T-helper 1 cell (primary cell): ENCODE results near the gene POLE.
A peak's percentile ranks its signal among the peaks of the same experiment; 100 is the strongest.
"Not testable (repeated sequence)": the region's sequence is repeated elsewhere in the genome, so short reads cannot be mapped to it uniquely, and the experiment has no call there.

Experiments used
- DNase-seq, 5 donors: peaks; one replicate each; pipeline ENCODE4 v3.0.0-alpha.2; 2012 to 2020

POLE gene

DNA sequence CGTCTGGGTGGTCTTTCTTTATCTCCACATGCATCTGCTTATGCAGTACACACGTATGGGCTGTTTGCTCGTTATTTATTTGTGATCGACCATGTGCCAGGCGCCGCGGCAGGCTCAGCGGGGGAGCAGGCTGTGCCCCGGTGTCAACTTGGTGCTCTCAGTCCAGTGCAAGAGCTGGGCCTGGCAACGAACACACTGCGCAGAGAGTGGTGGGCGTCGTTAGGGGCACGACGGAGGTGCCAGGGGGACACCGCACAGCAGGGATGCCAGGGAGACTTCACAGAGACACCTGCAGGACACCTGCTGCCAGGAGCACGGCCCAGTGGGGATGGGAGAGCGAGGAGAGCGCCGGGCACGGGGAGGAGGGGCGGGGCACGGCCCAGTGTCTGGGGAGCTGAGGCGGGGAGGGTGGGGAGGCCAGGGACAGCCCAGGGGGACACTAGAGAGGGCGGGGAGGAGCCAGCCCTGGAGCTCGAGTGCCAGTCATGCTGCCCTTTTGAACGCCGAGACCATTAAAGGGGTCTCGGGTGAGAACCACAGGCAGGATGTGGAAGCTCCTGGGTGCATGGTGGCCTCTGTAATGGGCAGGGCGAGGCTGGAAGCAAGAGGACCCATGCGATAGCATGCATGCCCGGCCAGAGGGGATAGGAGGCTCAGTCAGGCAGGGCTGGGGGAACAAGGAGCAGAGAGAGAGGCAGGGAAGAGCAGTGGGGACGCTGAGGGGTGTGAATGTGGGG is 76.1 kb downstream of the POLE start:
- no peak for DNase-seq

DNA sequence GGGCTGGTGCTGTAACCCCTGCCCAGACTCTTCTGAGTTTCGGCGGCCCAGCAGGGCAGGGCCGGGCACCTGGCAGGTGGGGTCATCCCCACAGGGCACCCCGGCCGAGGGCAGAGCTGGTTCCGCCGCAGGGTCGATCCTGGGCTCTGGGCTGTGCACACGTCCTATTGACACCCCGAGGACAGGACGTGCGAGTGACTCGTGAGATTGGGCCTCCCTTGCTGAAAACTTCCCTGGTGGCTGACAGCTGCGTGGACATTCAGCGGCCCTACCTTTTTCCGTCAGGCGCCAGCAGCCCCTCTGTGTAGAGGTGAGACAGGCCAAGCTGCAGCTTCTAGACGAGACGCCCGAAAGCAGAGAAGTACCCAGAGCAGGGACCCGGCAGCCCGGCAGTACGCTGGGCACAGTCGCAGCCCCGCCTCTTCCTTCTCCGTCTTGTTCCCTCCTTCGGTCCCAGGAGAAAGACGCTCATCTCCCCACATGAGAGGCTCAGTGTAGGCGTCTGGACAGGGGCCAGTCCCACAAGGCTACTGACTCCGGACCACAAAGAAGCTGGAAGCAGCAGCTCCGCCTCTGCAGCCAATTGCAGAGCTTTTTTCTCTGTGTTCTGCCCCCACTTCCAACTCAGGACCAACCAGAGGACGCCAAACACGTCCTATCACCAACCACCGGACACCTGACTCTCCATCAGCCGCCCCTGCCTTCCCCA is 76.9 kb downstream of the POLE start, which contains the start of gene LRCOL1:
LRCOL1 (minus strand) TSS at position 532 of the 709 bp plus-strand sequence. CDS start 4,331 bp downstream, outside the sequence.
- DNase-seq: no peak

DNA sequence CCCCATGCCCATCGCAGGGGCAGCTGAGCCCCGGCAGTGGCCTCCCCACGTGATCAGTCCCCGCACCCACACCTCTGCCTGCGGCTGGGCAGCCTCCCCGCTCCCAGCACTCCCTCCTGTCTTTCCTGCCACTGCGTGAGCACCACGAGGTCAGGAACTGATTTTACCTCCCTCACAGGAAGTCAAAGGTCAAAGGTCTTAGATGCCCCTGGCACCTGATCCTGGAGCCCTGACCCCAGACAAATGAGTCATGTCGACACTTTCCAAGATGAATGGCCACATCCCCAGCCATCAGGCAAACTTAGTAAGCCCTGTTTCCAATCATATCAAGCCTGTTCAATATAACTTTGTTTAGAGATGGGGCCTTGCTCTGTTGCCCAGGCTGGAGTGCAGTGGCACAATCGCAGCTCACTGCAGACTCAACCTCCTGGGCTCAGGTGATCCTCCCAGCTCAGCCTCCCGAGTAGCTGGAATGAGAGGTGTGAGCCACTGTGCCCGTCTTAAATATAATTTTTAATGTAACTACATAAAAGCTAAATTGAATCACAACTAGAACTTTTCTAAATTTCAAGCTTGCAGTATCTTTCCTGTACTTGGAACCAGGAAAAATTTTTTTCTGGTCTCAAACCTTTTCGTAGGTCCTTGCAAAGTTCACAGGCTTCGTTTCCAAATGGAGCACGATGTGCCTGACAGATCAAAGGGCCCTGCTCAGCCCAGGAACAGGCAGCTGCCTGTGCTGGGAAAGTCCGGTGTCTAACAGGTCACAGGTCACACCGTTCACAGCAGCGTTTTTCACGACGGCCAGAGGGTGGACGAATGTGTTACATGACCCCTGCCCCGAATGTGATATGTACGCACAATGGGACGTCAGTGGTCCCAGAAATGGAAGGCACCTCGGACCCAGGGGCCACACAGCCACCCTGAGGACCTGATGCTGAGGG is 78.6 kb downstream of the POLE start:
- DNase-seq: no peak

- DNase-seq: no peak
Measured at GRCh38 chr12:132606927-132607326, 80.2 kb downstream of the POLE start.

DNA sequence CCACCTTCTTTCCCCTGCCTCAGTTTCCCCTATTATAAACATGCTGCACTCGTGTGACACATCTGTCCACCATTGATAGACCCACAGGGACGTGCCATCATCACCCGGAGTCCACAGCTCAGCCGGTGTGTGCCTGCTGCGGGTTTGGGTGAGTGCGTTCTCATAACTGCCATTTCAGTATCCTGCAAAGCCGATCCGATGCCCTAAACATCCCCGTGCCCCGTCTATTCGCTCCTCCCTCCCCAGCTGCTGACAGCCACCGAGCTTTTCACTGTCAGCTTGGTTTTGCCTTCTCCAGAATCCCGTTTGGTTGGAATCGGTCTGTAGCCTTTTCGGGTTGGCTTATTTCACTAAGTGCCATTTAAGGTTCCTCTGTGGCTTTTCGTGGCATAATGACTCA is 80.7 kb downstream of the POLE start:
- no peak for DNase-seq

DNA sequence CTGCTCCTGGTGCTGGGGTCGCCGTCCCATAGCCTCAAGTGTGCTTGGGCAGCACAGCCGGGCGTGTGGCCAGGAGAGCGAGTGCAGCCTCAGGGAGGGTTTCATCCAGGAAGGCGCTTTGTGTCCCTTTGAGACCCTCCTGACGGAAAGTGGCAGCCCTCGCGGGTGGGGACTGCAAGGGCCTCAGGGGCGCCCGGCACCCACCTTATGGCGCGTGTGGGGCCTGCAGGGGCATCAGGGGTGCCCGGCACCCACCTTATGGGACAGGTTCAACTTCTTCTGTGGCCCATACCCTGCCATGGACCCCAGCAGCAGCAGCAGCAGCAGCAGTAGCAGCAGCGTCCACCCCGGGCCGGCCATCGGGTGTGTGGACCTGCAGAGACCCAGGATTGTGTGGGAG is 81.2 kb downstream of the POLE start:
- DNase-seq: no peak

- DNase-seq: no peak
Measured at GRCh38 chr12:132604668-132605441, 82.3 kb downstream of the POLE start.

GRCh38 chr12:132604151-132604618 is 83.0 kb downstream of the POLE start:
- no peak for DNase-seq

GRCh38 chr12:132603240-132604150 is 83.6 kb downstream of the POLE start:
- no peak for DNase-seq

GRCh38 chr12:132602572-132603239 is 84.4 kb downstream of the POLE start:
- DNase-seq: no peak

- DNase-seq: no peak
Measured at GRCh38 chr12:132601171-132601883, 85.8 kb downstream of the POLE start.

- peak in 1 of 5 donors; percentile 36 for DNase-seq
Measured at GRCh38 chr12:132600048-132601032, 86.8 kb downstream of the POLE start.

- not testable (repeated sequence) for DNase-seq
Measured at GRCh38 chr12:132599502-132599901, 87.6 kb downstream of the POLE start.

DNA sequence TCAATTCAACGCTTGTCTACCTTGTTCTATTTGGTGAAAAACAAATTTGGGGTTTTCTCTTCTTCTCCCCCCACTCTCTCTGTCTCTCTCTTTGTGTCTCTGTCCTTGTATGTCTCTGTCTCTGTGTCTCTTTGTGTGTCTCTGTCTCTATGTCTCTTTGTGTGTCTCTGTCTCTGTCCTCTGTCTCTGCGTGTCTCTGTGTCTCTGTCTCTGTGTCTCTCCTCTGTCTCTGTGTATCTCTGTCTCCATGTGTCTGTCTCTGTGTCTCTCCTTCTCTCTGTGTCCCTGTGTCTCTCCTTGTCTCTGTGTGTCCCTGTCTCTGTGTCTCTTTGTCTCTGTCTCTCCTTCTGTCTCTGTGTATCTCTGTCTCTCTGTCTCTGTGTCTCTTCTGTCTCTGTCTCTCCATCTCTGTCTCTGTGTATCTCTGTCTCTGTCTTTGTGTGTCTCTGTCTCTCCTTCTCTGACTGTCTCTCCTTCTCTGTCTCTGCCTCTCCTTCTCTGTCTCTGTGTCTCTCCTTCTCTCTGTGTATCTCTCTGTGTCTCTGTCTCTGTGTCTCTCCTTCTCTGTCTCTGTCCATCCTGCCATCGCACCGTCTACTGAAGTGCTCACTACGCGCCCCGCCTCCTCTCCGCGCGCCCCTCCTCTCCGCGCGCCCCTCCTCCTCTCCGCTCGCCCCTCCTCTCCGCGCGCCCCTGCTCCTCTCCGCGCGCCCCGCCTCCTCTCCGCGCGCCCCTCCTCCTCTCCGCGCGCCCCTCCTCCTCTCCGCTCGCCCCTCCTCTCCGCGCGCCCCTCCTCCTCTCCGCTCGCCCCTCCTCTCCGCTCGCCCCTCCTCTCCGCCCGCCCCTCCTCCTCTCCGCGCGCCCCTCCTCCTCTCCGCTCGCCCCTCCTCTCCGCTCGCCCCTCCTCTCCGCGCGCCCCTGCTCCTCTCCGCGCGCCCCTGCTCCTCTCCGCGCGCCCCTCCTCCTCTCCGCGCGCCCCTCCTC is 89.5 kb downstream of the POLE start:
- no peak for DNase-seq

- no peak for DNase-seq
Measured at GRCh38 chr12:132596016-132596415, 91.1 kb downstream of the POLE start.

- no peak for DNase-seq
Measured at GRCh38 chr12:132595183-132595582, 92.0 kb downstream of the POLE start.

DNA sequence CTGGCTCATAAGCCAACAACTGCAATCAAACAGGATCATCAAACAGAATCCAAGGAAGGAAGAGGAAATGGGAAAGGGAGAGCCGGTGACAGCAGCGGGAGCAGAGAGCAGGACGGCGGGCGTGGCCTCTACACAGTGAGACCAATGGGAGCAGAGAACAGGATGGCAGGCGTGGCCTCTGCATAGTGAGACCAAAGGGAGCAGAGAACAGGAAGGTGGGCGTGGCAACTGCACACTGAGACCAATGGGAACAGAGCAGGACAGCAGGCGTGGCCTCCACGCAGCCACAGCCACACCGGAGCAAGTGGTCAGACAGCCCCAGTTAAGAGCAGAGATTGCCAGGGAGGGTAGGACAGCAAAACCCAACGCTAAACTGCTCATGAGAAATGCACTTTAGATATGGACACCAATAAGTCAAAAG is 93.2 kb downstream of the POLE start:
- peak in 1 of 5 donors; percentile 17 for DNase-seq
